Measurements from ENCODE around the gene SLC25A1.

Gene SLC25A1

GRCh38 chr22:19138217-19139000, 40.1 kb downstream of the SLC25A1 start:
- no peak for DNase-seq (ENCODE audit: low read depth, low spot score)

- no peak for DNase-seq (ENCODE audit: low read depth, low spot score)
These were observed 40.9 kb downstream of the SLC25A1 start for GRCh38 chr22:19137384-19138216.

- no peak for DNase-seq (ENCODE audit: low read depth, low spot score)
These were observed 41.6 kb downstream of the SLC25A1 start for GRCh38 chr22:19136915-19137314.

- DNase-seq (ENCODE audit: low read depth, low spot score): no peak
These were observed 43.7 kb downstream of the SLC25A1 start for GRCh38 chr22:19134874-19135273.

GRCh38 chr22:19134176-19134831, 44.2 kb downstream of the SLC25A1 start:
- DNase-seq (ENCODE audit: low read depth, low spot score): no peak

- no peak for DNase-seq (ENCODE audit: low read depth, low spot score)
These were observed 45.0 kb downstream of the SLC25A1 start for GRCh38 chr22:19133561-19133960.

GRCh38 chr22:19132693-19133400, 45.7 kb downstream of the SLC25A1 start:
- no peak for DNase-seq (ENCODE audit: low read depth, low spot score)

- no peak for DNase-seq (ENCODE audit: low read depth, low spot score)
These were observed 46.4 kb downstream of the SLC25A1 start for GRCh38 chr22:19132153-19132552.

GRCh38 chr22:19131685-19132015, 46.9 kb downstream of the SLC25A1 start:
- no peak for DNase-seq (ENCODE audit: low read depth, low spot score)

GRCh38 chr22:19130959-19131684, 47.4 kb downstream of the SLC25A1 start, which contains the start of gene TSSK2:
Gene TSSK2, plus strand, starts transcription at chr22:19131308. Its CDS starts 92 bp downstream, at chr22:19131400.
- no peak for DNase-seq (ENCODE audit: low read depth, low spot score)

GRCh38 chr22:19129871-19130270, 48.7 kb downstream of the SLC25A1 start:
- DNase-seq (ENCODE audit: low read depth, low spot score): no peak

- DNase-seq (ENCODE audit: low read depth, low spot score): no peak
These were observed 49.4 kb downstream of the SLC25A1 start for GRCh38 chr22:19128946-19129727.

GRCh38 chr22:19128009-19128401, 50.5 kb downstream of the SLC25A1 start:
- DNase-seq (ENCODE audit: low read depth, low spot score): no peak

- DNase-seq (ENCODE audit: low read depth, low spot score): no peak
These were observed 51.1 kb downstream of the SLC25A1 start for GRCh38 chr22:19127329-19128008.

GRCh38 chr22:19126309-19127273, 51.9 kb downstream of the SLC25A1 start:
- no peak for DNase-seq (ENCODE audit: low read depth, low spot score)

All from brain pericyte (primary cell).